H1 (cell line): ENCODE results near the gene MACROD2.

Experiments
- CTCF ChIP-seq, 3 experiments: IDR thresholded peaks; 1 replicate in 2 of 3; 2 replicates in 1 of 3; pipeline versions ENCODE4 v1.5.1 to v1.6.1; 2011; ENCODE audit warnings: low read length in 3 of 3, mild to moderate bottlenecking in 3 of 3, inconsistent platforms in 2 of 3, low read depth in 1 of 3, moderate library complexity in 1 of 3; ENCODE audit not compliant: insufficient read depth in 1 of 3; ENCODE audit errors: control extremely low read depth in 1 of 3
- EZH2 ChIP-seq: fragments of 200-600 bp; sonication (generic); IDR thresholded peaks from 2 replicates; pipeline ENCODE4 v1.7.1; 2012; ENCODE audit warnings: low read depth, mild to moderate bottlenecking, moderate library complexity, low read length, inconsistent platforms; ENCODE audit not compliant: severe bottlenecking

GRCh38 chr20:15622368-15622767 is 1627.1 kb downstream of the MACROD2 start:
- TF ChIP-seq CTCF (IDR thresholded peaks at IDR 0.05; ENCODE audit: control extremely low read depth in 1 of 3, insufficient read depth in 1 of 3, low read depth in 1 of 3, low read length in 3 of 3) (no peak), EZH2 (no peak)
